Measurements from ENCODE around the gene KRT20.
"Not testable (repeated sequence)": the region's sequence is repeated elsewhere in the genome, so short reads cannot be mapped to it uniquely, and the experiment has no call there.

Gene KRT20

GRCh38 chr17:40884708-40885512 lies at the start of gene KRT20:
Gene KRT20 (minus strand): TSS chr17:40885242. CDS start chr17:40885185, 57 bp downstream.
- no peak within 1 kb of the TSS for H2AFZ ChIP-seq (ENCODE audit: low read length, unreplicated experiment)
- no peaks in the 10 kb centered on the region for H3K36me3 ChIP-seq (ENCODE audit: insufficient read depth, low read length)
- no peaks in the 10 kb centered on the region for H3K79me2 ChIP-seq (ENCODE audit: control insufficient read depth, insufficient read depth, low read length, unreplicated experiment)
- H3K4me1 ChIP-seq (ENCODE audit: control insufficient read depth, insufficient read depth, low read length, unreplicated experiment), result no peaks in the 10 kb centered on the region
- H3K4me3 ChIP-seq (ENCODE audit: low read depth, low read length), result no peak within 1 kb of the TSS
- H3K27ac ChIP-seq (ENCODE audit: low read depth, low read length), result no peak within 1 kb of the TSS
- H3K27me3 ChIP-seq (ENCODE audit: insufficient read depth, low read length), result peaks cover 6% of the 10 kb centered on the region; the same call in 1 of the 2 replicates

GRCh38 chr17:40932608-40933007 lies 47.6 kb upstream of the KRT20 start:
- H3K4me1 ChIP-seq (ENCODE audit: control insufficient read depth, insufficient read depth, low read length, unreplicated experiment), result no peaks in the 10 kb centered on the region
- H3K27ac ChIP-seq (ENCODE audit: low read depth, low read length), result no peak overlapping the region

GRCh38 chr17:40931311-40931710 lies 46.3 kb upstream of the KRT20 start:
- Histone ChIP-seq H3K27ac (ENCODE audit: low read depth, low read length) (no peak overlapping the region), H3K27me3 (ENCODE audit: insufficient read depth, low read length) (no peaks in the 10 kb centered on the region), H3K4me1 (ENCODE audit: control insufficient read depth, insufficient read depth, low read length, unreplicated experiment) (no peaks in the 10 kb centered on the region), H2AFZ (ENCODE audit: low read length, unreplicated experiment) (no peak overlapping the region), H3K36me3 (ENCODE audit: insufficient read depth, low read length) (no peaks in the 10 kb centered on the region), H3K4me3 (ENCODE audit: low read depth, low read length) (no peak overlapping the region), H3K79me2 (ENCODE audit: control insufficient read depth, insufficient read depth, low read length, unreplicated experiment) (no peaks in the 10 kb centered on the region)

More at GRCh38 chr17:40932608-40933007, 47.6 kb upstream of the KRT20 start:
- H3K79me2 ChIP-seq (ENCODE audit: control insufficient read depth, insufficient read depth, low read length, unreplicated experiment), result no peaks in the 10 kb centered on the region
- no peaks in the 10 kb centered on the region for H3K27me3 ChIP-seq (ENCODE audit: insufficient read depth, low read length)
- H2AFZ ChIP-seq (ENCODE audit: low read length, unreplicated experiment), result no peak overlapping the region
- H3K4me3 ChIP-seq (ENCODE audit: low read depth, low read length), result no peak overlapping the region
- no peaks in the 10 kb centered on the region for H3K36me3 ChIP-seq (ENCODE audit: insufficient read depth, low read length)

- no peak overlapping the region for H3K4me3 ChIP-seq (ENCODE audit: low read depth, low read length)
- H3K27me3 ChIP-seq (ENCODE audit: insufficient read depth, low read length), result no peaks in the 10 kb centered on the region
- peaks cover 13% of the 10 kb centered on the region for H3K4me1 ChIP-seq (ENCODE audit: control insufficient read depth, insufficient read depth, low read length, unreplicated experiment)
- H3K27ac ChIP-seq (ENCODE audit: low read depth, low read length), result no peak overlapping the region
- H2AFZ ChIP-seq (ENCODE audit: low read length, unreplicated experiment), result no peak overlapping the region
- no peaks in the 10 kb centered on the region for H3K79me2 ChIP-seq (ENCODE audit: control insufficient read depth, insufficient read depth, low read length, unreplicated experiment)
- H3K36me3 ChIP-seq (ENCODE audit: insufficient read depth, low read length), result no peaks in the 10 kb centered on the region
Observed at GRCh38 chr17:40926341-40926740, 41.3 kb upstream of the KRT20 start.

GRCh38 chr17:40922239-40922638 lies 37.2 kb upstream of the KRT20 start:
- Histone ChIP-seq H3K27me3 (ENCODE audit: insufficient read depth, low read length) (no peaks in the 10 kb centered on the region), H3K4me1 (ENCODE audit: control insufficient read depth, insufficient read depth, low read length, unreplicated experiment) (peaks cover 13% of the 10 kb centered on the region), H3K27ac (ENCODE audit: low read depth, low read length) (peak overlapping the region; percentile 82), H3K36me3 (ENCODE audit: insufficient read depth, low read length) (no peaks in the 10 kb centered on the region), H3K79me2 (ENCODE audit: control insufficient read depth, insufficient read depth, low read length, unreplicated experiment) (no peaks in the 10 kb centered on the region), H2AFZ (ENCODE audit: low read length, unreplicated experiment) (peak overlapping the region; percentile 92), H3K4me3 (ENCODE audit: low read depth, low read length) (no peak overlapping the region)

GRCh38 chr17:40921026-40921425 lies 36.0 kb upstream of the KRT20 start:
- H3K27ac ChIP-seq (ENCODE audit: low read depth, low read length), result no peak overlapping the region
- no peak overlapping the region for H3K4me3 ChIP-seq (ENCODE audit: low read depth, low read length)
- no peak overlapping the region for H2AFZ ChIP-seq (ENCODE audit: low read length, unreplicated experiment)
- H3K4me1 ChIP-seq (ENCODE audit: control insufficient read depth, insufficient read depth, low read length, unreplicated experiment), result peaks cover 18% of the 10 kb centered on the region
- no peaks in the 10 kb centered on the region for H3K27me3 ChIP-seq (ENCODE audit: insufficient read depth, low read length)
- H3K79me2 ChIP-seq (ENCODE audit: control insufficient read depth, insufficient read depth, low read length, unreplicated experiment), result no peaks in the 10 kb centered on the region
- H3K36me3 ChIP-seq (ENCODE audit: insufficient read depth, low read length), result no peaks in the 10 kb centered on the region

GRCh38 chr17:40917116-40917515 lies 32.1 kb upstream of the KRT20 start:
- H3K36me3 ChIP-seq (ENCODE audit: insufficient read depth, low read length); H3K27me3 ChIP-seq (ENCODE audit: insufficient read depth, low read length); H3K27ac ChIP-seq (ENCODE audit: low read depth, low read length); H2AFZ ChIP-seq (ENCODE audit: low read length, unreplicated experiment); H3K79me2 ChIP-seq (ENCODE audit: control insufficient read depth, insufficient read depth, low read length, unreplicated experiment); H3K4me3 ChIP-seq (ENCODE audit: low read depth, low read length): not testable (repeated sequence)
- H3K4me1 ChIP-seq (ENCODE audit: control insufficient read depth, insufficient read depth, low read length, unreplicated experiment), result peaks cover 25% of the 10 kb centered on the region

GRCh38 chr17:40916366-40916765 lies 31.3 kb upstream of the KRT20 start:
- Histone ChIP-seq H3K27ac (ENCODE audit: low read depth, low read length) (peak overlapping the region; percentile 99), H3K4me3 (ENCODE audit: low read depth, low read length) (no peak overlapping the region), H3K36me3 (ENCODE audit: insufficient read depth, low read length) (no peaks in the 10 kb centered on the region), H3K27me3 (ENCODE audit: insufficient read depth, low read length) (no peaks in the 10 kb centered on the region), H3K4me1 (ENCODE audit: control insufficient read depth, insufficient read depth, low read length, unreplicated experiment) (peaks cover 22% of the 10 kb centered on the region), H3K79me2 (ENCODE audit: control insufficient read depth, insufficient read depth, low read length, unreplicated experiment) (no peaks in the 10 kb centered on the region), H2AFZ (ENCODE audit: low read length, unreplicated experiment) (peak overlapping the region; percentile 47)

- Histone ChIP-seq H3K27me3 (ENCODE audit: insufficient read depth, low read length) (no peaks in the 10 kb centered on the region), H2AFZ (ENCODE audit: low read length, unreplicated experiment) (peak overlapping the region; percentile 47), H3K36me3 (ENCODE audit: insufficient read depth, low read length) (no peaks in the 10 kb centered on the region), H3K79me2 (ENCODE audit: control insufficient read depth, insufficient read depth, low read length, unreplicated experiment) (no peaks in the 10 kb centered on the region), H3K4me3 (ENCODE audit: low read depth, low read length) (no peak overlapping the region), H3K27ac (ENCODE audit: low read depth, low read length) (peak overlapping the region; percentile 99), H3K4me1 (ENCODE audit: control insufficient read depth, insufficient read depth, low read length, unreplicated experiment) (peaks cover 25% of the 10 kb centered on the region)
Observed at GRCh38 chr17:40915721-40916256, 30.7 kb upstream of the KRT20 start.

- Histone ChIP-seq H3K27me3 (ENCODE audit: insufficient read depth, low read length) (no peaks in the 10 kb centered on the region), H3K4me3 (ENCODE audit: low read depth, low read length) (no peak overlapping the region), H3K27ac (ENCODE audit: low read depth, low read length) (peak overlapping the region; percentile 99), H3K36me3 (ENCODE audit: insufficient read depth, low read length) (no peaks in the 10 kb centered on the region), H2AFZ (ENCODE audit: low read length, unreplicated experiment) (no peak overlapping the region), H3K79me2 (ENCODE audit: control insufficient read depth, insufficient read depth, low read length, unreplicated experiment) (no peaks in the 10 kb centered on the region), H3K4me1 (ENCODE audit: control insufficient read depth, insufficient read depth, low read length, unreplicated experiment) (peaks cover 30% of the 10 kb centered on the region)
Observed at GRCh38 chr17:40915199-40915661, 30.2 kb upstream of the KRT20 start.
